Stimulated activated CD8-positive, alpha-beta memory T cell treated with anti-CD3 and anti-CD28 coated beads, Interleukin-4, amount 100 ng/mL, for 48 hours (primary cell): ENCODE results near the gene SULF2.

ENCODE experiments used
- DNase-seq: peaks from one replicate; pipeline ENCODE4 v3.0.0-alpha.2; 2020

SULF2 gene

GRCh38 chr20:47783828-47784598 is 1.3 kb downstream of the SULF2 start:
- no peak for DNase-seq

GRCh38 chr20:47782920-47783552 is 2.2 kb downstream of the SULF2 start:
- DNase-seq = no peak

- DNase-seq = no peak
Measured at GRCh38 chr20:47782076-47782475, 3.2 kb downstream of the SULF2 start.

GRCh38 chr20:47781632-47782031 is 3.6 kb downstream of the SULF2 start:
- no peak for DNase-seq

- DNase-seq = no peak
Measured at GRCh38 chr20:47780720-47781389, 4.4 kb downstream of the SULF2 start.

GRCh38 chr20:47778398-47779354 is 6.6 kb downstream of the SULF2 start:
- DNase-seq = no peak

GRCh38 chr20:47777220-47777619 is 8.1 kb downstream of the SULF2 start:
- DNase-seq = no peak

- no peak for DNase-seq
Measured at GRCh38 chr20:47776639-47777038, 8.6 kb downstream of the SULF2 start.

GRCh38 chr20:47775841-47776240 is 9.4 kb downstream of the SULF2 start:
- DNase-seq = no peak

GRCh38 chr20:47775039-47775438 is 10.2 kb downstream of the SULF2 start:
- DNase-seq = no peak

- no peak for DNase-seq
Measured at GRCh38 chr20:47774131-47774777, 11.0 kb downstream of the SULF2 start.

GRCh38 chr20:47773371-47773786 is 11.9 kb downstream of the SULF2 start:
- DNase-seq = no peak

GRCh38 chr20:47770935-47771334 is 14.3 kb downstream of the SULF2 start:
- DNase-seq = no peak

- no peak for DNase-seq
Measured at GRCh38 chr20:47768016-47768824, 17.1 kb downstream of the SULF2 start.

- no peak for DNase-seq
Measured at GRCh38 chr20:47765691-47766594, 19.3 kb downstream of the SULF2 start.

- no peak for DNase-seq
Measured at GRCh38 chr20:47765271-47765670, 20.0 kb downstream of the SULF2 start.

- no peak for DNase-seq
Measured at GRCh38 chr20:47764154-47764733, 21.0 kb downstream of the SULF2 start.

- no peak for DNase-seq
Measured at GRCh38 chr20:47762699-47763268, 22.5 kb downstream of the SULF2 start.

- no peak for DNase-seq
Measured at GRCh38 chr20:47761482-47762047, 23.7 kb downstream of the SULF2 start.
